Fibroblast of skin of back (primary cell): Measurements from ENCODE around the gene GAREM1.

Experiments used
- DNase-seq: peaks from one replicate; pipeline ENCODE4 v3.0.0-alpha.2; 2013

Gene GAREM1

GRCh38 chr18:32455361-32455760 is 15.3 kb downstream of the GAREM1 start:
- no peak for DNase-seq

GRCh38 chr18:32454593-32454992 is 16.1 kb downstream of the GAREM1 start:
- no peak for DNase-seq

GRCh38 chr18:32450874-32451273 is 19.8 kb downstream of the GAREM1 start:
- DNase-seq, result no peak

- no peak for DNase-seq
Observed at GRCh38 chr18:32450026-32450691, 20.5 kb downstream of the GAREM1 start.

- DNase-seq, result no peak
Observed at GRCh38 chr18:32446780-32447179, 23.9 kb downstream of the GAREM1 start.

- no peak for DNase-seq
Observed at GRCh38 chr18:32445846-32446245, 24.8 kb downstream of the GAREM1 start.

GRCh38 chr18:32443706-32444215 is 26.9 kb downstream of the GAREM1 start:
- DNase-seq, result no peak

GRCh38 chr18:32443033-32443705 is 27.5 kb downstream of the GAREM1 start:
- peak; percentile 21 for DNase-seq

- no peak for DNase-seq
Observed at GRCh38 chr18:32442575-32442974, 28.1 kb downstream of the GAREM1 start.

- DNase-seq, result no peak
Observed at GRCh38 chr18:32441533-32441932, 29.1 kb downstream of the GAREM1 start.

GRCh38 chr18:32440518-32440917 is 30.2 kb downstream of the GAREM1 start:
- no peak for DNase-seq

GRCh38 chr18:32439802-32440201 is 30.9 kb downstream of the GAREM1 start:
- DNase-seq, result no peak

- DNase-seq, result no peak
Observed at GRCh38 chr18:32439241-32439640, 31.4 kb downstream of the GAREM1 start.

GRCh38 chr18:32438173-32438572 is 32.5 kb downstream of the GAREM1 start:
- DNase-seq, result no peak

- no peak for DNase-seq
Observed at GRCh38 chr18:32437100-32437834, 33.4 kb downstream of the GAREM1 start.

GRCh38 chr18:32435631-32436500 is 34.8 kb downstream of the GAREM1 start:
- DNase-seq, result no peak

- no peak for DNase-seq
Observed at GRCh38 chr18:32431753-32432152, 38.9 kb downstream of the GAREM1 start.

GRCh38 chr18:32429402-32429801 is 41.3 kb downstream of the GAREM1 start:
- DNase-seq, result no peak

GRCh38 chr18:32427084-32427900 is 43.4 kb downstream of the GAREM1 start:
- peak; percentile 54 for DNase-seq

- DNase-seq, result peak; percentile 58
Observed at GRCh38 chr18:32425466-32425865, 45.2 kb downstream of the GAREM1 start.

GRCh38 chr18:32424696-32425095 is 46.0 kb downstream of the GAREM1 start:
- DNase-seq, result no peak
